ENCODE data around the gene RFPL4AL1.
"Not testable (repeated sequence)": the region's sequence is repeated elsewhere in the genome, so short reads cannot be mapped to it uniquely, and the experiment has no call there.

RFPL4AL1 gene

DNA sequence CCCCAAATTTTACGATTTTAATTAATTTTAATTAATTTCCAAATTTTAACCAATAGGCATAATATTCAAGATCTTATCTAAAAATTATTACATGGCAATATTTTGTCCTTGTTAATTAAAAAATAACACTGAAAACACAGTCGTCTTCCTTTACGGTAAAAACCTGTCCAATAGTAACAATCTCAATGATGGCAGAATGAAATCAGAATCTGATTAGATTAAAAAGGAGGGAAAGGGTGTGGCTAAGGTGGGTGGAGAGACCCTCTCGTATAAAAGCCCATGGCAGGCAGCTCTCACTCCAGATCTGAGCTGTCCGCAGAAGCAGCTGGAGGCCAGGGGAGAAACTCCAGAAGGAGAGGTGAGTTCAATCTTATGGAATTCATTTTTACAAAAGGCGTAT, at the start of gene RFPL4AL1:
RFPL4AL1 (plus strand) TSS at position 301 of the 400 bp plus-strand sequence. CDS start 2,687 bp downstream, outside the sequence.
- DNase-seq (ENCODE audit: low spot score) = not testable (repeated sequence)

DNA sequence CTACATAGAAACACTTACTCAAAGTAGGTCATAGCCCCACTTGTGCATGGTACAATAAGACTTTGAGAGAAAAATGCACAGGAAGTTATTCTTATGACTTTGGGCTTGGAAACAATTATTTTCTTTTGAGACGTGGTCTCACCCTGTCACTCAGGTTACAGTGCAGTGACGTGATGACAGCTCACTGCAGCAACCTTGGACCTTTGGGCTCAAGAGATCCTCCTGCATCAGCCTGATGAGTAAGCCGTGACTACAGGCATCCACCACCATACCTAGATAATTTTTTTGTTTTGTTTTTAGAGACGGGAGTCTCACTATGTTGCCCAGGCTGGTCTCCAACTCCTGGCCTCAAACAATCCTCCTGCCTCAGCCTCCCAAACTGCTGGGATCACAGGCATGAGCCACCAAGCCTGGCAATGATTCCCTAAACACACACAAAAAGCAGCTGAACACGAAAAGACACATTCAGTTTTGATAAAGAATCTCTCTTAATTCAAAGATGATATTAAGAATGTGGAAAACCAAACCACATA, 48.6 kb upstream of the RFPL4AL1 start:
- DNase-seq (ENCODE audit: low spot score) = no peak

DNA sequence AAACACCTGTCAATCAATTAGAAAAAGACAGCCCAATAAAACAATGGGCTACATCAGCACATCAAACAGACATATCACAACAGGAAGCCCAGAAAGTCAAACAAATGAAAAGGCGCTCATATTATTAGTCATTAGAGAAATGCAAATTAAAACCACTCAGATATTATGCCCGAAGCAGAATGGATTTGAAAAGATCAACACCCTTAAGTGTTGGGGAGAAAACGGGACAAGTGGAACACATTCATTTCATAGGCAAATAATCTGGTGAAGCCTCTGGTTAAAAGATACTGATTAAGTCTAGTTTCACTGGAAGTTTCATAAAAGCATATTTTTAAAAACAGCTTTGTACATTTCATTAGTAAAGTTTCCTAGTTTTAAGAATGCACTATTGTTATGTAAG, 48.1 kb upstream of the RFPL4AL1 start:
- no peak for DNase-seq (ENCODE audit: low spot score)

DNA sequence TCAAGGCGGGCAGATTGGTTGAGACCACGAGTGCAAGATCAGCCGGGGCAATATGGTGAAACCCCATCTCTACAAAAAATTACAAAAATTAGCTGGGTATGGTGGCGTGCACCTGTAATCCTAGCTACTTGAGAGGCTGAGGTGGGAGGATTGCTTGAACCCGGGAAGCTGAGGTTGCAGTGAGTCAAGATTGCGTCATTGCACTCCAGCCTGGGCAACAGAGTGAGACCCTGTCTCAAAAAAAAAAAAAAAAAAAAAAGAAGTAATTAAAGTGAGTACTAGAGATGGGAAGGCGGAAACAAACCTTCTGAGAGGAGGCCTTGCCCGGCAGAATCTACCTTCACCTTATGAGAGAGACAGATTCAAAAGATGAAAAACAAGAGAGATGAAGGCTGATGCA, 45.4 kb upstream of the RFPL4AL1 start:
- no peak for DNase-seq (ENCODE audit: low spot score)

DNA sequence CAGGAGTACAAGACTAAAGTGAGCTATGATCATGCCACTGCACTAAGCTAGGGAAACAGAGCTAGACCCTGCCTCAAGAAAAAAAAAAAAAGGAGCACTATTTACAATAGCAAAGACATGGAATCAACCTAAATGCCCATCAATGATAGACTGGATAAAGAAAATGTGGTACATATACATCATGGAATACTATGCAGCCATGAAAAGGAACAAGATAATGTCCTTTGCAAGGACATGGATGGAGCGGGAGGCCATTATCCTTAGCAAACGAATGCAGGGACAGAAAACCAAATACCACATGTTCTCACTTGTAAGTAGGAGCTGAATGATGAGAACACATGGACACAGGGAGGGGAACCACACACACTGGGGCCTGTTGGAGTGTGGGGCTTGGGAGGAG, 38.5 kb upstream of the RFPL4AL1 start:
- not testable (repeated sequence) for DNase-seq (ENCODE audit: low spot score)

DNA sequence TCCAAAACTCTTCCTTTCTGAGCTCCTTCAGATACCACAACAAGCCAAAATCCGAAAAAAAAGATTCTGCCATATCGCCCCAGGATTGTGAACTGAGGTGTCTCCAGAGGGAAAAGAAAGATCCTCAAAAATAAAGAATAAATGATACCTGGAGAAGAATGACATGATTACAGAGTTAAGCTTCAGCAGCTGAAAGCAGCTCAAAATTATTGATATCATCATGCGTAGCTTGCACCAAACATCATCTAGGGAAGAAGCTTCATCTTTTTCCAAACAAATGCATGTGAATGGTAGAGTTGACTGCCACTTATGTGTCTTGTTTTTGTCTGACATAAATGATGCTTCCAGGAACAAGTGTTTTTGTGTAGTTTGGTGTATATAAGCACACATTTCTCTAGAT, 30.6 kb upstream of the RFPL4AL1 start, which contains the start of gene NLRP9:
NLRP9 (minus strand) TSS at position 101 of the 400 bp plus-strand sequence; CDS start at position 73, 28 bp downstream.
- no peak for DNase-seq (ENCODE audit: low spot score)

DNA sequence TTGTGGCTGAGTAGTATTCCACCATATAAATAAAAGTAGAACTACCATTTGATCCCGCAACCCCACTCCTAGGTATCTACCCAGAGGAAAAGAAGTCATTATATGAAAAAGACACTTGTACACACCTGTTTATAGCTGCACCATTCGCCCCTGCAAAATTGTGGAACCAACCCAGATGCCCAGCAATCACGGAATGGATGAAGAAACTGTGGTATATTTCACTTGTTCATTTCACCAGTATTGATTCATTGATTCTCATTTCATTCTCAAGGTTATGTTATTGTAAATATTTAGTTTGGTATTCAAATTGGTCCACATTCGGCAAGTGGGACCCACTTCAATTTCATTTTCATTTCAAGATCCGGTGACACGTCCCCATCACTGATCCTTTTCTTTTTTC, 18.2 kb upstream of the RFPL4AL1 start:
- no peak for DNase-seq (ENCODE audit: low spot score)

DNA sequence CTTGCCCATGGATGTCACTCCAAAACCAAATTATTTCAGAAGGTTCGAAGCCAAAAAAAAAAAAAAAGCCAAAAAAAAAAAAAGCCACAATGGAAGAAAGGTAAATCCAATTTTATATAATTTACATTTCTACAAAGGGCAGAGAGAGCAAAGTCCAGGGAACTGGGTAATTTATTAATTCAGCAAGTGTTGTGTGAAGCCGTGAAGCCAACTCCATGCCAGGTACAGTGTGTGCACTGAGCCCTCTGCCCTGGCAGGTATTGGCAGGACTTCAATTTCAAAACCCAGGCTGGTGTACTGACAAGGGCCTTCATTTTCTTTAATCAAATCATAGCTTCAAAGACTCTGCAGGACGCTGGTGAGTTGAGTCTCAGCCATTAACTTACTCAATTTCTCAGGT, 15.5 kb upstream of the RFPL4AL1 start:
- DNase-seq (ENCODE audit: low spot score) = no peak

DNA sequence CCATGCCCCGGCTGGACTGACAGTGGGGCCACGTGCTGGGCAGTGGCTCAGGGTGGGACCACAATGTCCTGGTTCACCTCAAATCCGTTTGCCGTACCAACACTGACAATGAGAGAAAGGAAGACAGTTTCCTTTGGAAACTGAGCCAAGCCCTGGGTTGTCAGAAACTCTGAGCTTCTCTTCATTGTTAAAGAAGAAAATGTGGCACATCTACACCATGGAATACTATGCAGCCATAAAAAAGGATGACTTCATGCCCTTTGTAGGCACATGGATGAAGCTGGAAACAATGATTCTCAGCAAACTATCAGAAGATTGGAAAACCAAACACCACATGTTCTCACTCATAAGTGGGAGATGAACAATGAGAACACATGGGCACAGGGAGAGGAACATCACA, 12.1 kb upstream of the RFPL4AL1 start:
- not testable (repeated sequence) for DNase-seq (ENCODE audit: low spot score)

DNA sequence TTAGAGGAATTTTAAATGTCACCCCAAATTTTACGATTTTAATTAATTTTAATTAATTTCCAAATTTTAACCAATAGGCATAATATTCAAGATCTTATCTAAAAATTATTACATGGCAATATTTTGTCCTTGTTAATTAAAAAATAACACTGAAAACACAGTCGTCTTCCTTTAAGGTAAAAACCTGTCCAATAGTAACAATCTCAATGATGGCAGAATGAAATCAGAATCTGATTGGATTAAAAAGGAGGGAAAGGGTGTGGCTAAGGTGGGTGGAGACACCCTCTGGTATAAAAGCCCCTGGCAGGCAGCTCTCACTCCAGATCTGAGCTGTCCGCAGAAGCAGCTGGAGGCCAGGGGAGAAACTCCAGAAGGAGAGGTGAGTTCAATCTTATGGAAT, 10.1 kb upstream of the RFPL4AL1 start, which contains the start of gene RFPL4A:
RFPL4A (plus strand) TSS at position 301 of the 400 bp plus-strand sequence. CDS start 2,704 bp downstream, outside the sequence.
- not testable (repeated sequence) for DNase-seq (ENCODE audit: low spot score)

DNA sequence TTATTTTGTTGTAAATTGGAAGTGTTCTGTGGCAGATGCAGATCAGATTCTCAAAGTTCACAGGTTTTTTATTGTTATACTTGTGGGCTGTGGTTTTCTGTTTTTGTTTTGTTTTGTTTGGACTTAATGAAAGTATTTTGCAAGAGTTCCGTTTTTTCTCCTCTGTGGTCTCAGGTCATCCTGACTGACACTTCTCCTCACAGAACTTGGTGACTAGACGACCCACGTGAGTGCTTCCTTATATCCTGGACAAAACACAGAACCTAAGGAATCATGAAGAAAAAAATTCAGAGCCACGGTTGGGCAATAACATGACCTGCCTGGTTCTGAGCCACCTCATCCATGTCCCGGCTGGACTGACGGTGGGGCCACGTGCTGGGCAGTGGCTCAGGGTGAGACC, 2.5 kb upstream of the RFPL4AL1 start:
- no peak for DNase-seq (ENCODE audit: low spot score)

DNA sequence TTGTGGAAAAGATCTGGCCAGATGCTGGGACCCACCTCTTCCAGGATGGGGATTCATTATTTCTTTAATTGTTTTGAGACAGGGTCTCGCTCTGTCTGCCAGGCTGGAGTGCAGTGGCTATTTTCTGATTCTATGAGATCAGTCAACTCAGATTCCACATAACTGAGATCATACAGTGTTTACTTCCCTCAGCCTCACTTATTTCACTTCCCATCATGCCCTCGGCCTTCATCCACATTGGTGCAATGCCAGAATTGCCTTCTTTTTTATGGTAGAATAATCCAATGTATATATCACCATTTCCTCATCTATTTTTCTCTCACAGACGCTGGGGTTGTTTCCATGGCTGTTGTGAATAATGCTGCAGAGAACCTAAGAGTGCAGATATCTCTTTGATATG, 714 bp downstream of the RFPL4AL1 start:
- DNase-seq (ENCODE audit: low spot score) = not testable (repeated sequence)

DNA sequence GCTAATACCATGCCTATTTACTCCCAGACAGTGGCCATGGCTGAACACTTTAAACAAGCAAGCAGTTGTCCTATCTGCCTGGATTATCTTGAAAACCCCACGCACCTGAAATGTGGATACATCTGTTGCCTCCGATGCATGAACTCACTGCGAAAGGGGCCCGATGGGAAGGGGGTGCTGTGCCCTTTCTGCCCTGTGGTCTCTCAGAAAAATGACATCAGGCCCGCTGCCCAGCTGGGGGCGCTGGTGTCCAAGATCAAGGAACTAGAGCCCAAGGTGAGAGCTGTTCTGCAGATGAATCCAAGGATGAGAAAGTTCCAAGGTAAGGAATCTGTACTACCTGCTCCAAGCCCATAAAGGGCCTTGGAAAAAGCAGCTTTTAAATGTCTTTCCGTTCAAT, 8.6 kb downstream of the RFPL4AL1 start:
- no peak for DNase-seq (ENCODE audit: low spot score)

DNA sequence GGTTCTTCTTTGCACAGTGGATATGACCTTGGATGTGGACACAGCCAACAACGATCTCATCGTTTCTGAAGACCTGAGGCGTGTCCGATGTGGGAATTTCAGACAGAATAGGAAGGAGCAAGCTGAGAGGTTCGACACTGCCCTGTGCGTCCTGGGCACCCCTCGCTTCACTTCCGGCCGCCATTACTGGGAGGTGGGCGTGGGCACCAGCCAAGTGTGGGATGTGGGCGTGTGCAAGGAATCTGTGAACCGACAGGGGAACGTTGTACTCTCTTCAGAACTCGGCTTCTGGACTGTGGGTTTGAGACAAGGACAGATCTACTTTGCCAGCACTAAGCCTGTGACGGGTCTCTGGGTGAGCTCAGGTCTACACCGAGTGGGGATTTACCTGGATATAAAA, 9.4 kb downstream of the RFPL4AL1 start:
- no peak for DNase-seq (ENCODE audit: low spot score)

DNA sequence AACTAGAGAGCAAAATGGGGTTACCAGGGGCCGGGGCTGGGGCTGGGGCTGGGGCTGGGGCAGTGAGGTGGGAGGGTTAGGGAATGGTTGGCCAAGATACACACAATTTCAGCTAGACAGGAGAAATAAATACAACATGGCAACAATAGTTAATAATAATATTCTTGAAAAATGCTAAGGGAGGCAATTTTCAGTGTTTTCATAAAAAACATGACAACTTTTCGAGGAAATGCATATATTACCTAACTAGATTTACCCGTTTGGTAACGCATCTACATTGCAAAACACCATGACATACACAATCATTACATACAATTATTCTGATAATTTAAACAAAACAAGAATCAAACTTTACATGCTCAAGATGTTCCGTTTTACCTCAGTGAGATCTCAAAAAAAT, 12.2 kb downstream of the RFPL4AL1 start:
- no peak for DNase-seq (ENCODE audit: low spot score)

DNA sequence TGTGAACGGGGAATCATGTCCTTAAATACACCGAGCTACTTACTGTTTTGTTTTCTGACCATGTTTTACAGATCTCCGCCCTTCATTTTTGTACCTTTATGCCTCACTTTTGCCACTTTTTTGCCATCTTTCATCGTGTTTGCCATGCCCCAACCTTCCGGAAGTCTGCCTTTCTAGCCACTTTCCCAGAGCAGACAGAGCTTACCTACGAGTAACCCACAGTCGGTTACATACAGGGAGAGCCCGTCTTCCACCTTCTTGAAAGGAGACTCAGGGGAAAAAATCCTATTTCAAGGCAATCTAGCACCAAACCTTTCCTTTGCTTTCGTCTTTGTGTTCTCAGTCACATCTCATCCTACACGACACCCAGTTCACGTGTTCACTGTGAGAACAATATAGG, 26.1 kb downstream of the RFPL4AL1 start:
- no peak for DNase-seq (ENCODE audit: low spot score)

DNA sequence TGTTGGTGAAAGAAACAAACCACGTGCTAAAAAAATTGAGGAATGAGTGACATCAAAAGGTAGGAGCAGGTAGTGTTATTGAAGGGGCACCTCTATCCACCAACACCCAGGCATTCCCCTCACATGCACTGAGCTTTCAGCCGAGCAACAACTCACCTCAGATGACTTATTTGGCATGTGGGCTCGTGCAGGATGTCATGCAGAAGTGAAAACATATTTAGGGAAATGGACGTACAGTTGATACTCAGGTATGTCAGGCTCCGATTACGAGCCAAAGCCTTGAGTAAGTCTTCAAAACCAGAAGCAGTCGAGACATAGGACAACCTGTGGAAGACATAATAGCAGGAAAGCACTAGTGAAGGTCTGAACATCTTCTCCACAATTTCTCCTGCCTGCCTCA, 32.5 kb downstream of the RFPL4AL1 start:
- DNase-seq (ENCODE audit: low spot score) = no peak

DNA sequence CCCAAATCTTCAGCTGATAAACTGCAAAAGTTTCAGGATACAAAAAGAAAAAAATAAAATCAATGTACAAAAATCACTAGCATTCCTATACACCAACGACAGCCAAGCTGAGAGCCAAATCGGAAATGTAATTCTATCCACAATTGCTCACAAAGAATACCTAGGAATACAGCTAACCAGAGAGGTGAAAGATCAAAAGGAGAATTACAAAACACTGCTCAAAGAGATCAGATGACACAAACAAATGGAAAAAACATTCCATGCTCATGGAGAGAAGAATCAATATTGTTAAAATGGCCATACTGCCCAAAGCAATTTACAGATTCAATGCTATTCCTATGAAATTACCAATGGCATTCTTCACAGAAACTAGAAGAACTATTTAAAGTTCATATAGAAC, 33.4 kb downstream of the RFPL4AL1 start:
- no peak for DNase-seq (ENCODE audit: low spot score)

DNA sequence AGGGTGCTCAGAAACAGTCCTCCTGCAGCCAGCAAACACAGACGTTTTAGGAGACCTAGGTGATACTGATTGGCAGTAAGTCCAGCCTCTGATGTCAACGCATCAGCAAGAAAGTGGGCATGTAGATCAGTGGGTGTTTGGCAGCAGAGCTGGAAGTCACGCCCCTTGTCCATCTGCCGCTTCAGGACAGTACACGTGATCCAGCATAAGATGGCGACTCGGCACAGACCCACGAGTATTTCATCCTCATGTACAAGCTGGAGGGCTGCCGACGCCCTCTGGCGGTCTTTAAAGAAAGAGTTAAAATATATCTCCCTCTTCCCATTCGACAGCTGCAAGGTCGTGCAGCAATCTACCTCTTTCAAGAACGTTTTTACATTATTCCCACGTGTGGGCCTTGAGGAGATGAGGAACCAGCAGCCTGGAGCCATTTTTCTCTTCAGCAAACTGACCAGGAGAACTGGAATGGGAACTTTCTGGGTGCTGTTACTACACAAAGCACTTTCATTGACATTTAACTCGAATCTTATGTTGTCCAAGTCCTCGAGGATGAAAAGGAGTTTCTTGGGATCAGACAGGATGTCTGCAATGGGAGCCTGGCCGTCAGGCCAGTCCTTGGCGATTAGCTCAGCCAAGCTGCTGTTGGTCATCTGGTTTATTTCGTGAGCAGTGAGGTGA, 40.6 kb downstream of the RFPL4AL1 start:
- DNase-seq (ENCODE audit: low spot score) = no peak

DNA sequence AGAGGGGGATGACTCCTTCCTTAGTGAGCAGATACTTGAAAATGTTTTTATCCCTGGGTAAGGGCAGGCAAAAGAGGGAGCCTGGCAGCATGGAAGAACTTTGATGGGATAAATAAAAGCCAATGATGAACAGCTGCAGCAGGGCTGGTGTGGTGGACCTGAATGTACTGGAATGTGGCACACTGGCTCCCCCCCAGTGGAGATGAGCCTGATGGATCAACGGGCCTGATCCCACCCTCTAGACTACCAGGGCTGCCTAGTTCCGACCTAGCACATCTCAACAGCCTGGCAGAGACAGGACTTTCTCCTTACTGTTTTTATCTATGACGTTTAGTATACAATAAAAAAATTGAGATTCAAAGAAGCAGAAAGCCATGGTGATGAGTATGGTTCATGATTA, 42.4 kb downstream of the RFPL4AL1 start:
- DNase-seq (ENCODE audit: low spot score) = no peak

DNA sequence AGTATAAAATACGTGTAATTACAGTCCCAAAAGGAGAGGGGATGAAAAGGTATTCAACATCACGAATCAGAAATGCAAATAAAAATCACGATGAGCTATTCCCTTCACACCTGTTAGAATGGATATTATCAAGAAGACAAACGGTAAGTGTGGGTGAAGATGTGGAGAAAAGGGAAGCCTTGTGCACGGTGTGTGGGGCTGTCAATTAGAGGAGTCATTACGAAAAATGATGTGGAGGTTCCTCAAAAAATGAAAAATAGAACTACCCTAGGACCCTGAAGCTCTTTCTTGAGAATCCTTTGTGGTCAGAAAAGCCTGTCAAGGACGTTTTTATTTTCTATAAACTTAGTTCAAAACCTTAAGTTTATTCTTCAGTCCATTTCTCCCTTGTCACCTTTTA, 43.5 kb downstream of the RFPL4AL1 start:
- DNase-seq (ENCODE audit: low spot score) = no peak

DNA sequence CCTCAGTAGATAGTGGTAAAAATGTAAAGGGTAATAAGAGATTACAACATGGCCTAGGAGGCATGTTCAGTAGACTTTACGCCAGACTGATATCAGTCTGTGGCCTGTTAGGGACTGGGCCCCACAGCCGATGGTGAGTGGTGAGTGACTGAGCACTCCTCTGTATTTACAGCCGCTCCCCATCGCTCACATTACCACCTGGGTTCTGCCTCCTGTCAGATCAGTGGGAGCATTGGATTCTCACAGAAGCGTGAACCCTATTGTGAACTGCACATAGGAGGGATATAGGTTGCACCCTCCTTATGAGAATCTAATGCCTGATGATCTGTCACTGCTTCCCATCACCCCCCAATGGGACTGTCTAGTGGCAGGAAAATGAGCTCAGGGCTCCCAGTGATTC, 45.0 kb downstream of the RFPL4AL1 start:
- DNase-seq (ENCODE audit: low spot score) = no peak

DNA sequence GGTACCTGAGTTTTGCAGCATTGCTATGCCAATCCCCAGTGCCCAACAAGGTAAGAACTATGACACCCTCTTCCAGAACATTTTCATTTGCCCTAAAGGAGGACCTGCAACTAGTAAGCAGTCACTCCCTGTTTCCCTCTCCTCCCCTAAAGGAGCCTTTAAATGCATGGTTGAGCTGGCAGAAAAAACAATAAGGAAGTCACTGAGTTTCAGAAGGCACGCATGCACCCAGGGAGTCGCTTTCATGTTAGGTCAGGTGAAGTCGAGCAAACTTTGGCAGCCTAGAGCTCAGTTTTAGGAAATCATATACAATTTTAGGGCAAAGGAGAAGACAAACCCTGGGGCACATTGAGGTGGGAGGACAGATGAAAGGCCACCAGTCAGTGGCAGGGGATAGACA, 51.1 kb downstream of the RFPL4AL1 start:
- no peak for DNase-seq (ENCODE audit: low spot score)
